GM12878 (cell line): ENCODE results near the gene PMM1. TPM values are rescaled to one million over a fixed set of nuclear protein-coding genes. Genes with fewer than 3 reads are reported as not detected.

Experiments used
- ATAC-seq: fragments of 200-7000 bp; cut with Tn5 transposase; 3 replicates; pipeline ENCODE4 v1.9.1; 2020; ENCODE audit warnings: mild to moderate bottlenecking, moderate library complexity
- BruUV-seq: library from RNA; stranded (reverse); fragments of 400-500 nt; replicated peaks from 2 replicates; lab custom pipeline; 2021; lab: Mats Ljungman, UMichigan
- CTCF ChIA-PET: fragments of 300-600 bp; sonication (Branson Sonifier 250); formaldehyde crosslinking; extraction: SDS; loops from one replicate; lab custom pipeline; 2021; ENCODE audit warnings: inconsistent platforms; lab: Yijun Ruan, JAX
- POLR2A ChIA-PET: fragments of 350-600 bp; formaldehyde crosslinking; extraction: SDS; loops from one replicate; lab custom pipeline; 2021; ENCODE audit warnings: inconsistent platforms; lab: Charles Lee
- RAD21 ChIA-PET: fragments of 300-600 bp; sonication (Branson Sonifier 250); formaldehyde crosslinking; loops from one replicate; lab custom pipeline; 2023; ENCODE audit warnings: antibody characterized with exemption; ENCODE audit not compliant: unreplicated experiment; lab: Charles Lee
- SMC1A ChIA-PET: fragments of 300-600 bp; sonication (Branson Sonifier 250); formaldehyde crosslinking; loops from one replicate; lab custom pipeline; 2023; ENCODE audit not compliant: unreplicated experiment, uncharacterized antibody; lab: Charles Lee
- DNase-seq: peaks from one replicate; pipeline ENCODE4 v3.0.0-alpha.2; 2011; ENCODE audit warnings: low read depth, low spot score
- FAIRE-seq: peaks from 3 replicates; lab custom pipeline; 2011; peaks lifted over from hg19 to GRCh38; lab: Jason Lieb, UNC
- H2AFZ ChIP-seq: 2 replicates; pipeline ENCODE4 v1.6.0; 2011; ENCODE audit warnings: low read depth, low read length, control low read depth; ENCODE audit not compliant: control insufficient read depth
- H3K27ac ChIP-seq: 2 replicates; pipeline ENCODE4 v1.5.1; 2011; ENCODE audit warnings: control low read depth; ENCODE audit not compliant: control insufficient read depth, insufficient read depth
- H3K27me3 ChIP-seq, 2 experiments: replicated peaks in 1 of 2; 2 replicates each; pipeline versions ENCODE4 v1.6.0 to v1.6.1; 2011; ENCODE audit warnings: low read length in 1 of 2; ENCODE audit not compliant: control insufficient read depth in 2 of 2, insufficient read depth in 2 of 2
- H3K36me3 ChIP-seq, 2 experiments: 2 replicates each; pipeline ENCODE4 v1.5.1; 2011; ENCODE audit warnings: low read length in 1 of 2; ENCODE audit not compliant: control insufficient read depth in 2 of 2, insufficient read depth in 2 of 2
- H3K4me1 ChIP-seq: 2 replicates; pipeline ENCODE4 v1.6.1; 2011; ENCODE audit warnings: mild to moderate bottlenecking, low read length, moderate library complexity, mixed read lengths; ENCODE audit not compliant: control insufficient read depth, insufficient read depth
- H3K4me2 ChIP-seq: 2 replicates; pipeline ENCODE4 v1.6.0; 2011; ENCODE audit warnings: control low read depth; ENCODE audit not compliant: control insufficient read depth, insufficient read depth
- H3K4me3 ChIP-seq: fragments of 200-600 bp; sonication (generic); 2 replicates; pipeline ENCODE4 v1.5.1; 2016
- H3K79me2 ChIP-seq: 2 replicates; pipeline ENCODE4 v1.6.0; 2011; ENCODE audit warnings: low read length; ENCODE audit not compliant: control insufficient read depth, insufficient read depth
- H3K9ac ChIP-seq: 2 replicates; pipeline ENCODE4 v1.8.0; 2011; ENCODE audit warnings: low read length, control low read depth, mixed read lengths; ENCODE audit not compliant: control insufficient read depth, insufficient read depth
- H3K9me3 ChIP-seq: replicated peaks from 3 replicates; pipeline ENCODE4 v1.5.1; 2011; ENCODE audit warnings: mild to moderate bottlenecking, low read length; ENCODE audit not compliant: control insufficient read depth, insufficient read depth
- H4K20me1 ChIP-seq: 2 replicates; pipeline ENCODE4 v1.6.0; 2011; ENCODE audit not compliant: control insufficient read depth, insufficient read depth
- ATF2 ChIP-seq: IDR thresholded peaks from 2 replicates; pipeline ENCODE4 v1.6.1; 2012; ENCODE audit warnings: low read length, inconsistent platforms
- CUX1 ChIP-seq: IDR thresholded peaks from 2 replicates; pipeline ENCODE4 v1.6.1; 2012; ENCODE audit warnings: improper control_type of control experiment, low read depth, low read length; ENCODE audit not compliant: insufficient replicate concordance
- E2F4 ChIP-seq: IDR thresholded peaks from 2 replicates; pipeline ENCODE4 v1.6.1; 2012; ENCODE audit warnings: low read depth, low read length, improper control_type of control experiment
- ETV6 ChIP-seq, 2 experiments: fragments of 450-650 bp in 1 of 2; IDR thresholded peaks in 1 of 2; conservative IDR thresholded peaks in 1 of 2; 2 replicates each; pipeline ENCODE4 v1.6.1; 2014; ENCODE audit warnings: antibody characterized with exemption in 1 of 2, borderline replicate concordance in 1 of 2, low read depth in 1 of 2, mild to moderate bottlenecking in 1 of 2, moderate library complexity in 1 of 2
- FOXM1 ChIP-seq: IDR thresholded peaks from 2 replicates; pipeline ENCODE4 v1.6.1; 2012; ENCODE audit warnings: low read depth, mild to moderate bottlenecking, inconsistent platforms, low read length, moderate library complexity
- HDAC2 ChIP-seq: fragments of 200-600 bp; sonication (generic); IDR thresholded peaks from 2 replicates; pipeline ENCODE4 v1.6.1; 2017
- IRF3 ChIP-seq: fragments of 450-650 bp; IDR thresholded peaks from 2 replicates; pipeline ENCODE4 v1.6.1; 2014; ENCODE audit warnings: mild to moderate bottlenecking
- MXI1 ChIP-seq: fragments of 150-350 bp; IDR thresholded peaks from 2 replicates; pipeline ENCODE4 v1.6.1; 2011; ENCODE audit warnings: low read depth, mild to moderate bottlenecking, inconsistent platforms, low read length, improper control_type of control experiment
- MYC ChIP-seq: IDR thresholded peaks from 2 replicates; pipeline ENCODE4 v1.6.1; 2011; ENCODE audit warnings: mild to moderate bottlenecking, low read length, moderate library complexity, inconsistent platforms; ENCODE audit not compliant: insufficient read depth, insufficient replicate concordance, insufficient read length, severe bottlenecking
- NR2C1 ChIP-seq: fragments of 450-650 bp; IDR thresholded peaks from 2 replicates; pipeline ENCODE4 v1.6.1; 2017; ENCODE audit warnings: antibody characterized with exemption, mild to moderate bottlenecking, moderate library complexity
- PAX5 ChIP-seq: IDR thresholded peaks from 2 replicates; pipeline ENCODE4 v1.6.1; 2011; ENCODE audit warnings: low read depth, low read length, borderline replicate concordance
- SIN3A ChIP-seq: IDR thresholded peaks from 2 replicates; pipeline ENCODE4 v1.6.1; 2012; ENCODE audit warnings: low read depth, low read length, improper control_type of control experiment
- SMC3 ChIP-seq: IDR thresholded peaks from 2 replicates; pipeline ENCODE4 v1.6.1; 2011; ENCODE audit warnings: low read length, improper control_type of control experiment, borderline replicate concordance
- ZNF217 ChIP-seq: fragments of 450-650 bp; IDR thresholded peaks from 2 replicates; pipeline ENCODE4 v1.6.1; 2017; ENCODE audit warnings: antibody characterized with exemption, mild to moderate bottlenecking
- WGBS: methylation state at CpG from one replicate; pipeline ENCODE4 v1.1.6; 2016; ENCODE audit warnings: low lambda C conversion rate; ENCODE audit not compliant: insufficient replicate concordance, insufficient coverage; ENCODE audit errors: missing lambda C conversion rate; 5-methylcytosine and 5-hydroxymethylcytosine counted together
- in situ Hi-C: fragments of 300-500 bp; cut with MboI; formaldehyde crosslinking; loops from 9 replicates; pipeline ENCODE4 v1.14.3; 2018; ENCODE audit warnings: mixed read lengths
- intact Hi-C: fragments of 100-400 bp; cut with micrococcal nuclease; formaldehyde crosslinking; loops from one replicate; pipeline ENCODE4 v1.14.2; 2022; ENCODE audit not compliant: unreplicated experiment
- polyA plus RNA-seq, 11 experiments: library from polyadenylated mRNA; depleted of rRNA in 4 of 11; unstranded in 6 of 11; stranded (reverse) in 5 of 11; fragments of >200 nt; fragmentation: Nextera tagmentation in 4 of 11; fragmentation: Illumina TruSeq in 1 of 11; extraction: Ambion mirVana in 4 of 11; extraction: Trizol in 1 of 11; gene quantifications; 1 replicate in 1 of 11; 2 replicates in 10 of 11; pipeline versions ENCODE4 v1.2.1 to v1.2.3, GENCODE V29; 2011 to 2016; ENCODE audit warnings: inconsistent platforms in 2 of 11, missing spikeins in 2 of 11, low read depth in 1 of 11
- total RNA-seq, 4 experiments: library from RNA; depleted of rRNA in 3 of 4; stranded (reverse); fragments of >200 nt in 3 of 4; fragmentation: Illumina TruSeq in 1 of 4; extraction: Trizol in 1 of 4; gene quantifications; 2 replicates each; pipeline versions ENCODE4 v1.2.1 to v1.2.3, GENCODE V29; 2013 to 2021

Gene PMM1
- total and polyA plus RNA-seq, 10 of the 15 experiments (the other 5 are each of a cell fraction or from before 2014, with no cell fraction given), result 8.2 to 32.2 (median 16.9) TPM

GRCh38 chr22:41550952-41551491 lies 38.6 kb downstream of the PMM1 start:
- Histone ChIP-seq H2AFZ (no peak overlapping the region), H3K4me3 (no peak overlapping the region), H3K9me3 (no peaks in the 10 kb centered on the region), H3K9ac (no peak overlapping the region), H3K4me2 (no peak overlapping the region), H4K20me1 (no peaks in the 10 kb centered on the region), H3K79me2 (no peaks in the 10 kb centered on the region), H3K4me1 (no peaks in the 10 kb centered on the region), H3K27ac (no peak overlapping the region), H3K27me3 (no peaks in the 10 kb centered on the region; a peak in 1 of 4 replicates), H3K36me3 (no peaks in the 10 kb centered on the region)
- BruUV-seq, result no TSS peak
- ATAC-seq, result no peak
- intact Hi-C loops, result no loop called here
- ChIA-PET SMC1A (interaction anchor here (0.8 to 1.6 kb wide), 2 partner anchors 39 to 63 kb away, joined by 3 to 4 read pairs; partner anchors contain the start of gene PMM1), POLR2A (interaction anchor here (0.6 kb wide), 1 partner anchor 36 kb away, joined by 3 read pairs; no protein-coding TSS in a partner anchor), RAD21 (interaction anchor here (0.6 kb wide), 1 partner anchor 16 kb away, joined by 3 read pairs; no protein-coding TSS in a partner anchor), CTCF (no interaction called here)
- TF ChIP-seq IRF3, result no peak
- no peak for TF ChIP-seq ZNF217
- TF ChIP-seq MXI1, result no peak
- TF ChIP-seq SMC3, result no peak
- TF ChIP-seq PAX5, result no peak
- TF ChIP-seq SIN3A, result no peak
- TF ChIP-seq CUX1, result no peak
- no peak for TF ChIP-seq HDAC2
- TF ChIP-seq ETV6 (conservative IDR thresholded peaks at IDR 0.05 in 1 of 2, IDR thresholded peaks at IDR 0.05 in 1 of 2; ENCODE audit: borderline replicate concordance in 1 of 2, low read depth in 1 of 2), result no peak
- TF ChIP-seq FOXM1, result no peak
- TF ChIP-seq NR2C1, result no peak
- no peak for TF ChIP-seq MYC
- TF ChIP-seq ATF2, result no peak
- TF ChIP-seq E2F4, result no peak
- FAIRE-seq, result no peak
- in situ Hi-C loops, result no loop called here
- 71% methylated on average over 12 of the region's 12 CpGs for WGBS
- no peak for DNase-seq
